Fibroblast of the aortic adventitia (primary cell): Measurements from ENCODE around the gene CHD3. TPM values are rescaled to one million over a fixed set of nuclear protein-coding genes. Genes with fewer than 3 reads are reported as not detected.

Experiments
- DNase-seq: peaks from one replicate; pipeline ENCODE4 v3.0.0-alpha.2; 2010; ENCODE audit warnings: low read depth
- H3K4me3 ChIP-seq: 2 replicates; pipeline ENCODE4 v1.5.1; 2011; ENCODE audit warnings: low read depth, mild to moderate bottlenecking, control low read depth, low read length, moderate library complexity
- CTCF ChIP-seq: IDR thresholded peaks from 2 replicates; pipeline ENCODE4 v1.5.1; 2011; ENCODE audit warnings: mild to moderate bottlenecking, low read length, control low read depth, inconsistent platforms; ENCODE audit not compliant: insufficient read depth
- total RNA-seq: library from RNA; depleted of rRNA; stranded (reverse); fragments of >200 nt; gene quantifications from 2 replicates; pipeline ENCODE4 v1.2.3, GENCODE V29; 2012; ENCODE audit warnings: low replicate concordance

Gene CHD3
- total RNA-seq, 1 donor, result 81.5 TPM

DNA sequence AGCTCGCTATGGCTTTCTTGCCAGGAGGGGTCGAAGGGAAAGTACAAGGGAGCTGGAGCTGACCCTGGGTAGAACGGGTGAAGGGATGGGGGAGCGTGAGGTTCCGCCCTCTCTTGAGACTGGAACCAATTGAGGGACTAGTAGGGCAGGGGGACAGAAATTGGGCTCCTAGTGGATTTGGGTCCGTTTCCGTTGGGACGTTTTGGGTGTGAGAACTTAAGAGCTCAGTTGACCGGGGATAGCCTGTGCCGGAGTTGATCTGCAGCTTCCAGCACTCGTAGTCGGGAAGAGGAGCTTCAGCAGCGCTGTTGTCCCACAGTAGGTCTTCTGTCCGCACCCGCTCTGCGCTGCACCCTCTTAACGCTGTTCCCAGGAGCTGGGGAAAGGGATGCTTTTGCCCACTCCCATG lies 43.9 kb downstream of the CHD3 start:
- peak; percentile 33 for DNase-seq
- TF ChIP-seq CTCF, result no peak
- H3K4me3 ChIP-seq, result peak overlapping the region; percentile 100

- H3K4me3 ChIP-seq, result peak overlapping the region; percentile 100
- peak; percentile 43 for DNase-seq
- TF ChIP-seq CTCF, result peak; percentile 53
These were observed 44.4 kb downstream of the CHD3 start for GRCh38 chr17:7932949-7933348.

- H3K4me3 ChIP-seq, result no peak overlapping the region
- DNase-seq, result no peak
- no peak for TF ChIP-seq CTCF
These were observed 47.3 kb downstream of the CHD3 start for GRCh38 chr17:7935859-7936258.

GRCh38 chr17:7940034-7940433 lies 51.4 kb downstream of the CHD3 start:
- no peak for TF ChIP-seq CTCF
- H3K4me3 ChIP-seq, result no peak overlapping the region
- no peak for DNase-seq

DNA sequence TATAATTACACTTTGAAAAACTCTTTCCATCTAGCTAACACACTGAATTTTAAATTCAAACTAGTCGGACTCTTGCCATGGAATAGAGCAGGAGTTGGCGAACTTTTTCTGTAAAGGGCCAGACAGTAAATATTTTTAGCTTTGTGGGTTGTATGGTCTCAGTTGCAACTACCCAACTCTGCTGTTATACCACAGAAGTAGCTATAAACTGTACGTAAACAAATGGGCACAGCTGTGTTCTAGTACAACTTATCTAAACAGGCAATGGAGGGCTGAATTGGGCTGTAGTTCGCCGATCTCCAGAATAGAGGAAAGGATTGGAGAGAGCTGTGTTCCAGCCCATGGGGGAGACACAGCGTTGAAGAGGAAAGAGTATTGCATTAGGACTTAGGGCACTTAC lies 52.2 kb downstream of the CHD3 start:
- DNase-seq, result no peak
- H3K4me3 ChIP-seq, result no peak overlapping the region
- no peak for TF ChIP-seq CTCF

DNA sequence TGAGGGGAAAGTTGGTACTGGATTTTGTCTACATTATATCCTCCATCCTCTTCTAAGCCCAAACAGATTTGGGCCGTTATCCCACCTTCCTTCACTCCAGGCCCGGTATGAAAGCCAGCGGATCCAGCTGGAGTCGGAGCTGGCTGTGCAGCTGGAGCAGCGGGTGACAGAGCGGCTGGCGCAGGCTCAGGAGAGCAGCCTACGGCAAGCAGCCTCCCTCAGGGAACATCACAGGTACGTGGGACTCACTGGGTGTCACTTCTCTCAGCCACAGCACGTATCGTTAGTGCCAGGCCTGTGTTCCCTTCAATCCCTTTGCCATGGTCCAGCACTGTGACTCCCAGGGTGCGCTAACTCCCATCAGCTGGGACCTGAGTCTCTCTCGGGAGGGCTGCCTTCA lies 54.7 kb downstream of the CHD3 start:
- TF ChIP-seq CTCF, result no peak
- DNase-seq, result no peak
- no peak overlapping the region for H3K4me3 ChIP-seq

DNA sequence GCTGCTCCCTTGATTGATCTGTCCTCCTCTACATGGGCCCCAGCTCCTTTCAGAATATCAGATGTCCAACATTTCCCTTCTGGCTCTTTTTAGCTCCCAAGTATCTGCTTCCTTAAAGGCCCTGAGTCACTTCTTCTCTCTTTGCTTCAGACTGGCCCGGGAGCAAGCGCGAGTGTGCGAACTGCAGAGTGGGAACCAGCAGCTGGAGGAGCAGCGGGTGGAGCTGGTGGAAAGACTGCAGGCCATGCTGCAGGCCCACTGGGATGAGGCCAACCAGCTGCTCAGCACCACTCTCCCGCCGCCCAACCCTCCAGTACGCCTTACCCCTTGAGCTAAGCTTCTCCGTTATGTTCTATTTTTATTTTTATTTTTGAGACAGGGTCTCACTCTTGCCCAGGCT lies 55.7 kb downstream of the CHD3 start:
- no peak overlapping the region for H3K4me3 ChIP-seq
- no peak for TF ChIP-seq CTCF
- DNase-seq, result no peak
